RWPE2 (cell line): ENCODE results near the gene FOXP3.

Source experiments
- ATAC-seq: fragments of 200-7000 bp; cut with Tn5 transposase; 3 replicates; pipeline ENCODE4 v1.9.1; 2021; ENCODE audit warnings: low read depth
- DNase-seq: peaks from one replicate; pipeline ENCODE4 v3.0.0-alpha.2; 2020; ENCODE audit warnings: low spot score
- H3K27ac ChIP-seq: fragments of 450-650 bp; 2 replicates; pipeline ENCODE4 v1.5.1; 2017; ENCODE audit warnings: mild to moderate bottlenecking; ENCODE audit not compliant: poor library complexity, severe bottlenecking
- H3K27me3 ChIP-seq: fragments of 250-450 bp; sonication (Bioruptor Pico); 2 replicates; pipeline ENCODE4 v1.5.1; 2021; ENCODE audit warnings: mild to moderate bottlenecking, moderate library complexity; ENCODE audit not compliant: insufficient read depth, poor library complexity, severe bottlenecking
- H3K36me3 ChIP-seq: fragments of 250-450 bp; sonication (Bioruptor Pico); 2 replicates; pipeline ENCODE4 v1.5.1; 2020; ENCODE audit warnings: low read depth, mild to moderate bottlenecking, moderate library complexity
- H3K4me1 ChIP-seq: fragments of 250-450 bp; sonication (Bioruptor Pico); 2 replicates; pipeline ENCODE4 v1.5.1; 2021; ENCODE audit warnings: mild to moderate bottlenecking, moderate library complexity; ENCODE audit not compliant: insufficient read depth, poor library complexity, severe bottlenecking
- H3K4me3 ChIP-seq: fragments of 250-450 bp; sonication (Bioruptor Pico); 2 replicates; pipeline ENCODE4 v1.5.1; 2021; ENCODE audit warnings: mild to moderate bottlenecking, moderate library complexity; ENCODE audit not compliant: severe bottlenecking
- H3K9me3 ChIP-seq: fragments of 250-450 bp; sonication (Bioruptor Pico); 2 replicates; pipeline ENCODE4 v1.5.1; 2021; ENCODE audit warnings: mild to moderate bottlenecking, moderate library complexity; ENCODE audit not compliant: severe bottlenecking
- TF ChIP-seq, protein P1 (sequence below): fragments of 450-650 bp; IDR thresholded peaks from one replicate; pipeline ENCODE4 v1.5.1; 2017; ENCODE audit warnings: mild to moderate bottlenecking, moderate library complexity; ENCODE audit not compliant: poor library complexity, severe bottlenecking

The FOXP3 gene

DNA sequence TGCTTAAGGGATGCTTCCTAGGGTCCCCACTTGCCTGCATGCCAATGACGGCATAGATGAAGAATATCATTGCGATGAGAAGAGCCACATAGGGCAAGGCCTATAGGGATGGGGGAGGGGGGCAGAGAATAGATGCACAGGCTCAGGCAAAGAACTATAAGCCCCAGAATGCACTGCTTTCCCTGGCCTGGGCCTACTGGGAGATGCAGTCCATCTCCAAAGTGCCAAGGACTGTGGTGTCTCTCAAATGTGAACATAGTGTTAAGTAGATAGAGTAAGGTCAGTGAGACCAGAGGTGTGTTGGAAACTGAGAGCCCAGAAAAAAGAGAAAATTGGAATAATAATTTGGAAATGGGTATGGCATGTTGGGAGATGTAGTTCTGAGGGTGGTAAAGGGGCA is 52.3 kb downstream of the FOXP3 start:
- ATAC-seq, result no peak
- no peaks in the 10 kb centered on the region for H3K27me3 ChIP-seq
- no peak for DNase-seq

DNA sequence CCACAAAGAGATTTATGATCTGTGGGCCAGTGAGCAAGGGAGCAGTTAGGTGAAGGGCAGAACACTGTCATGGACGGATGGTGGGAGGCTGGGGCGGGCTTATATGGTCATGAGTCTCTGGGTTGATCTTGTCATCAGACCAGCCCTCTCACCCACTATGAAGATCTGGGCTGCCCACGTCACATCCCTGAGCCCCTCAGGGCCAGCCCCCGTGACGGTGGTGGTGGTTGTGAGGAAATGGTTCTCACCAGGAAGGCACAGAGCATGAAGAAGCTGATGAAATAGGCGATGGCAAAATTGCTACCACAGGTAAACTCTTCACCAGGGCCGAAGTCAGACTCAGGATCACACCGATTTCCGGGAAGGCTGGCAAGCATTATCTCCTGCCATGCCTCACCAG is 53.4 kb downstream of the FOXP3 start:
- H3K4me1 ChIP-seq, result no peaks in the 10 kb centered on the region
- no peaks in the 10 kb centered on the region for H3K27me3 ChIP-seq
- ATAC-seq (no peak), DNase-seq (no peak)
- H3K9me3 ChIP-seq, result no peaks in the 10 kb centered on the region
- TF ChIP-seq, protein P1, sequence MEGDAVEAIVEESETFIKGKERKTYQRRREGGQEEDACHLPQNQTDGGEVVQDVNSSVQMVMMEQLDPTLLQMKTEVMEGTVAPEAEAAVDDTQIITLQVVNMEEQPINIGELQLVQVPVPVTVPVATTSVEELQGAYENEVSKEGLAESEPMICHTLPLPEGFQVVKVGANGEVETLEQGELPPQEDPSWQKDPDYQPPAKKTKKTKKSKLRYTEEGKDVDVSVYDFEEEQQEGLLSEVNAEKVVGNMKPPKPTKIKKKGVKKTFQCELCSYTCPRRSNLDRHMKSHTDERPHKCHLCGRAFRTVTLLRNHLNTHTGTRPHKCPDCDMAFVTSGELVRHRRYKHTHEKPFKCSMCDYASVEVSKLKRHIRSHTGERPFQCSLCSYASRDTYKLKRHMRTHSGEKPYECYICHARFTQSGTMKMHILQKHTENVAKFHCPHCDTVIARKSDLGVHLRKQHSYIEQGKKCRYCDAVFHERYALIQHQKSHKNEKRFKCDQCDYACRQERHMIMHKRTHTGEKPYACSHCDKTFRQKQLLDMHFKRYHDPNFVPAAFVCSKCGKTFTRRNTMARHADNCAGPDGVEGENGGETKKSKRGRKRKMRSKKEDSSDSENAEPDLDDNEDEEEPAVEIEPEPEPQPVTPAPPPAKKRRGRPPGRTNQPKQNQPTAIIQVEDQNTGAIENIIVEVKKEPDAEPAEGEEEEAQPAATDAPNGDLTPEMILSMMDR, result no peak
- H3K4me3 ChIP-seq, result no peak overlapping the region
- H3K27ac ChIP-seq, result no peak overlapping the region
- H3K36me3 ChIP-seq, result no peaks in the 10 kb centered on the region

More for the DNA sequence above, 52.3 kb downstream of the FOXP3 start:
- no peaks in the 10 kb centered on the region for H3K9me3 ChIP-seq
- no peaks in the 10 kb centered on the region for H3K4me1 ChIP-seq
- no peak overlapping the region for H3K4me3 ChIP-seq
- H3K27ac ChIP-seq, result no peak overlapping the region
- H3K36me3 ChIP-seq, result no peaks in the 10 kb centered on the region
- TF ChIP-seq, protein P1, result no peak

DNA sequence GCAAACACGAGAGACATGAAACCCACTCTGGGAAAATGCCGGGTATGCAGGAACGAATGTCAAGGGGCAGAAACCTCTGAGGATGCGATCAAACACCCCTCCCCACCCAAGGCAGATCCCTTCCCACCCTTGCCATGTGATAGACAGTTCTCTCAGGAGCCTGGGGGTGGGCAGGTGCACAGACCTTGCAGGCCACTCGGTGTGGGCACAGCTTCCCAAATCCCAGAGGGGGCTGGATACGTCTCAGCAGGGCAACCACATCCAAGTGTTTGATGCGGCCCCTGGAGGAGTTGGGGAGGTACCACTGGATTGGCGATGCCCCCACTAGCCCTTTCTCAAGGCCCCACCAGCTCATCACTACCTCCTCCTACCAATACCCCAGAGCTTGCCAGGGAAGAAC is 54.1 kb downstream of the FOXP3 start:
- DNase-seq, result no peak
- Histone ChIP-seq H3K27me3 (no peaks in the 10 kb centered on the region), H3K27ac (no peak overlapping the region), H3K9me3 (no peaks in the 10 kb centered on the region), H3K4me3 (no peak overlapping the region), H3K4me1 (no peaks in the 10 kb centered on the region), H3K36me3 (no peaks in the 10 kb centered on the region)
- no peak for ATAC-seq
- TF ChIP-seq, protein P1, result no peak

DNA sequence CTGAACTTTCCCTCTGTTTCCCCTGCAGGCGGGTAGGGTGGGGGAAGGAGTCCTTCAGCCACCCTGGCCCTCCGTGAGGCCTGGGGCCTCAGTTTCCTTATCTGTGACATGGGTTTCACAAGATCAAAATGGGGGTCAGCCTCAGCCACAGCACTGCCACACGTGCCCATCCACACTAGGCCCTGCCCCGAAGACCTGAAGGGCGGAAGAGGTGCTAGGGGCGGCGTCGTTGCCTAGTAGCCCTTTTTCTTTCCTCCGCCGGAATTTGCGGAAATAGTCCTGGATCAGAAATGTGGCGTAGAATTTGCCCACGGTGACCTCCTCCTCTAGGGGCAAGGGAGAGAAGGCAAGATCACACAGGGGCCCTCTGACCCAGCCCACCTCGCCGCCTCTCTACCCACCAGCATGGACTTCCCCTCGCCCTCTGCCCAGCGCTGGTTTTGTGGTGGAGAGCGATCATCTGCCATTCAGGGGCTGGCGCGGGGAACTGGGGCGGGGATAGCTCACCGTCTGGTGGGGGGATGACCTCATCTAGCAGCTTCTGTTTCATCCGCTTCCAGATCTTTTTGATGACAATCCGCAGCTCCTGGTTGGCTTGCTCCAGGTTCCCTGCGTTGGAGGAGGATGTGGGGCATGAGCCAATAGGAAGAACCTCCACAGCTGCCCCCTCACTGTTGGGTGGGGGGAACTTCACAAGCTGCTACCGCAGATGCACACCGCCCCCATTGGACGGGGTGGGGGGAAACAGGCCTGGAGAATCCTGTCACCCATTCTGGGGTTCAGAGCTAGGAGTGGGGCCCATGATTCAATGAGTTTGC is 54.9 kb downstream of the FOXP3 start:
- H3K36me3 ChIP-seq, result no peaks in the 10 kb centered on the region
- no peaks in the 10 kb centered on the region for H3K4me1 ChIP-seq
- TF ChIP-seq, protein P1, result no peak
- no peaks in the 10 kb centered on the region for H3K27me3 ChIP-seq
- ATAC-seq (no peak), DNase-seq (no peak)
- no peak overlapping the region for H3K4me3 ChIP-seq
- H3K9me3 ChIP-seq, result no peaks in the 10 kb centered on the region
- no peak overlapping the region for H3K27ac ChIP-seq

DNA sequence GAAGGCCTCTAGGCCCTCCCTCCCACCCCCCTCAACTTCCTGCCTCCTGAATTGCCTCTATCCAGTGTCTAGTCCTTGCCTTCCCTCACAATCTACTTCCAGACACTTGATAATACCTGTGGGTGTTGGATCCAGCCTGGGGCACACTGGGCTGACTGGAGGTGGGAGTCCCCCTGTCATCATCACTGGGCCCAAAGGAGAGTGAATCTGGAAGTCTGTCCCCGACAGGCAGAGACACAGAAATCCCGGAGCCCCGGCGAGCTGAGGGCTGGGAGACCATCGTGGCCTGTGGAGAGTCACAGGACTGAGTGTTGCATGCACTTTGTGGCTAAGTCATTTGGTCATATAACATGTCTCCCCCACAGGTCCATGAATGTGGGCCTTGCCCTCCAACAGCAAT is 56.1 kb downstream of the FOXP3 start:
- TF ChIP-seq, protein P1, result no peak
- H3K27ac ChIP-seq, result no peak overlapping the region
- no peaks in the 10 kb centered on the region for H3K4me1 ChIP-seq
- H3K4me3 ChIP-seq, result no peak overlapping the region
- no peaks in the 10 kb centered on the region for H3K27me3 ChIP-seq
- no peaks in the 10 kb centered on the region for H3K36me3 ChIP-seq
- DNase-seq (no peak), ATAC-seq (no peak)
- H3K9me3 ChIP-seq, result no peaks in the 10 kb centered on the region
